Heart right ventricle (tissue), 16 donors: ENCODE results near the gene GRK5. TPM values are rescaled to one million over a fixed set of nuclear protein-coding genes. Genes with fewer than 3 reads are reported as not detected.

Experiments used
- ATAC-seq, 8 donors: fragments of 200-7000 bp; cut with Tn5 transposase; one replicate each; pipeline ENCODE4 v1.9.1; 2020; ENCODE audit warnings: mild to moderate bottlenecking in 8 of 8, moderate library complexity in 8 of 8, moderate number of reproducible peaks in 1 of 8
- DNase-seq, 2 donors: peaks; one replicate each; pipeline ENCODE4 v3.0.0-alpha.2; 2020
- H3K27ac ChIP-seq, 10 donors: fragments of 200-600 bp; sonication (generic) in 2 of 10; one replicate each; pipeline versions ENCODE4 v1.5.0 to v1.8.0; 2020 to 2022; ENCODE audit warnings: mild to moderate bottlenecking in 3 of 10
- H3K27me3 ChIP-seq, 7 donors: fragments of 200-600 bp; one replicate each; pipeline ENCODE4 v1.8.0; 2021 to 2022; ENCODE audit warnings: mild to moderate bottlenecking in 2 of 7
- H3K36me3 ChIP-seq, 9 donors: fragments of 200-600 bp; sonication (generic) in 1 of 9; one replicate each; pipeline versions ENCODE4 v1.5.0 to v1.8.0; 2020 to 2022; ENCODE audit warnings: mild to moderate bottlenecking in 2 of 9
- H3K4me1 ChIP-seq, 9 donors: fragments of 200-600 bp; sonication (generic) in 1 of 9; one replicate each; pipeline versions ENCODE4 v1.5.0 to v1.8.0; 2020 to 2022; ENCODE audit warnings: mild to moderate bottlenecking in 4 of 9
- H3K4me3 ChIP-seq, 10 donors: fragments of 200-600 bp; sonication (generic) in 2 of 10; one replicate each; pipeline versions ENCODE4 v1.5.0 to v1.8.0; 2020 to 2022; ENCODE audit warnings: mild to moderate bottlenecking in 7 of 10, moderate library complexity in 2 of 10
- H3K9me3 ChIP-seq, 11 donors: fragments of 200-600 bp in 10 of 11; sonication (generic) in 2 of 11; one replicate each; pipeline versions ENCODE4 v1.5.0 to v1.8.0; 2013 to 2022; ENCODE audit warnings: mild to moderate bottlenecking in 2 of 11, control low read depth in 1 of 11, moderate library complexity in 1 of 11
- CTCF ChIP-seq, 9 donors: fragments of 200-600 bp; sonication (generic) in 2 of 9; IDR thresholded peaks; one replicate each; pipeline versions ENCODE4 v1.5.0 to v1.8.0; 2021 to 2022; ENCODE audit warnings: antibody characterized with exemption in 9 of 9, mild to moderate bottlenecking in 5 of 9, moderate library complexity in 1 of 9
- WGBS, 2 donors: extraction: QIAGEN DNeasy Blood & Tissue Kit; methylation state at CpG; one replicate each; pipeline ENCODE4 v1.1.7; 2013; ENCODE audit warnings: inconsistent platforms in 1 of 2; 5-methylcytosine and 5-hydroxymethylcytosine counted together
- intact Hi-C, 10 donors: fragments of 100-400 bp; cut with DNase I; formaldehyde crosslinking; loops; one replicate each; pipeline versions ENCODE4 v1.11.1 to v1.14.2; 2022
- polyA plus RNA-seq, 2 donors: library from polyadenylated mRNA; stranded (reverse); fragments of 200-250 nt; gene quantifications; one replicate each; pipeline ENCODE4 v1.2.3, GENCODE V29; 2013
- total RNA-seq, 10 donors: library from RNA; stranded (reverse); fragmentation: NEBNext Ultra II Directional in 3 of 10; extraction: Animal tissue kit (Norgen Biotek cat#: 25700) in 3 of 10; gene quantifications; one replicate each; pipeline versions ENCODE4 v1.2.1 to v1.2.4, GENCODE V29; 2021 to 2023
- donor health status: Arrhythmogenic right ventricular cardiomyopathy.
- donor health status: ischemic (EF 13 %, LVEDD 7.1; RV severe dilation, severe dysfunction).
- donor health status: healthy with polysubstance abuse.
- donor health status: DM: no; HTN: yes; CAD: no.
- donor health status: DM: no; HTN: no; CAD: no.
- donor health status: ischemic (EF 25% LVEDD 6.9; RV normal size, moderate dysfunction).
- donor health status: ischemic (EF 25% LVEDD 5.7; RV mildly dilated, moderate dysfunction).
- donor health status: healthy.
- donor health status: DM: yes; HTN: yes; CAD: no.
- donor health status: Ischemic cardiomyopathy.
- donor health status: ischemic (EF 35%, LVEDD 5.7; RV mildly dilated, moderate dysfunction).
- donor health status: nonischemic (EF 11% LVEDD 7.7; RV severe dilation, severe dysfunction).
- donor health status: DM: yes; HTN: yes; CAD: no.
- donor health status: PGD.
- donor health status: ischemic (EF 29% LVEDD 5.4; RV normal size, mild dysfunction).
- donor health status: nonischemic (EF 23%, LVEDD 6.1; RV moderate dilation, normal function).

GRK5 gene
- total and polyA plus RNA-seq, 12 donors, result 11.8 to 80.5 (median 26.6) TPM

- WGBS, 2 donors, result 70 to 77% methylated on average over 14 of the region's 14 CpGs
- H3K27me3 ChIP-seq, result no peaks in the 10 kb centered on the region
- TF ChIP-seq CTCF (IDR thresholded peaks at IDR 0.05), result no peak
- no peak for DNase-seq
- H3K36me3 ChIP-seq, result no peaks in the 10 kb centered on the region
- intact Hi-C loops, result loop anchor here in 1 of 10 donors (10.0 kb wide), 1 partner anchor 137 kb away; no protein-coding TSS in a partner anchor
- no peak overlapping the region for H3K4me3 ChIP-seq
- H3K4me1 ChIP-seq, result peaks cover 24 to 95% (median 61%) of the 10 kb centered on the region in 9 donors
- no peak for ATAC-seq
- H3K9me3 ChIP-seq, result no peaks in the 10 kb centered on the region
- peak overlapping the region in 6 of 10 donors; percentile 0 to 63 (median 50) for H3K27ac ChIP-seq
These were observed 70.8 kb downstream of the GRK5 start for GRCh38 chr10:119278126-119278709.

GRCh38 chr10:119279441-119279840 lies 72.1 kb downstream of the GRK5 start:
- 82 to 86% methylated on average over 10 of the region's 10 CpGs for WGBS, 2 donors
- intact Hi-C loops, result loop anchor here in 1 of 10 donors (10.0 kb wide), 1 partner anchor 135 kb away; no protein-coding TSS in a partner anchor

GRCh38 chr10:119281581-119282071 lies 74.3 kb downstream of the GRK5 start:
- Histone ChIP-seq H3K36me3 (no peaks in the 10 kb centered on the region), H3K27me3 (no peaks in the 10 kb centered on the region), H3K4me3 (no peak overlapping the region), H3K4me1 (peaks cover 48 to 99% (median 73%) of the 10 kb centered on the region in 9 donors), H3K27ac (peak overlapping the region; percentile 18 to 70 (median 58)), H3K9me3 (no peaks in the 10 kb centered on the region)
- no peak for TF ChIP-seq CTCF (IDR thresholded peaks at IDR 0.05)
- 21 to 28% methylated on average over 13 of the region's 13 CpGs for WGBS, 2 donors
- DNase-seq (peak; percentile 88 to 91), ATAC-seq (peak; percentile 32 to 84 (median 67))
- intact Hi-C loops, result loop anchor here in 3 of 10 donors (5.0 to 10.0 kb wide), 2 partner anchors 56 to 133 kb away; no protein-coding TSS in a partner anchor

More at GRCh38 chr10:119279441-119279840, 72.1 kb downstream of the GRK5 start:
- no peak for TF ChIP-seq CTCF (IDR thresholded peaks at IDR 0.05)
- no peak for DNase-seq
- peaks cover 32 to 95% (median 61%) of the 10 kb centered on the region in 9 donors for H3K4me1 ChIP-seq
- H3K4me3 ChIP-seq, result no peak overlapping the region
- H3K27me3 ChIP-seq, result no peaks in the 10 kb centered on the region
- H3K36me3 ChIP-seq, result no peaks in the 10 kb centered on the region
- H3K27ac ChIP-seq, result peak overlapping the region in 4 of 10 donors; percentile 10 to 63 (median 34)
- no peak for ATAC-seq
- no peaks in the 10 kb centered on the region for H3K9me3 ChIP-seq

- no peak for TF ChIP-seq CTCF (IDR thresholded peaks at IDR 0.05)
- DNase-seq (no peak), ATAC-seq (no peak)
- H3K27me3 ChIP-seq, result no peaks in the 10 kb centered on the region
- intact Hi-C loops, result loop anchor here in 3 of 10 donors (5.0 to 10.0 kb wide), 2 partner anchors 55 to 132 kb away; no protein-coding TSS in a partner anchor
- H3K9me3 ChIP-seq, result no peaks in the 10 kb centered on the region
- H3K27ac ChIP-seq, result peak overlapping the region in 7 of 10 donors; percentile 18 to 70 (median 57)
- H3K36me3 ChIP-seq, result no peaks in the 10 kb centered on the region
- peaks cover 51 to 100% (median 73%) of the 10 kb centered on the region in 9 donors for H3K4me1 ChIP-seq
- no peak overlapping the region for H3K4me3 ChIP-seq
- 90 to 92% methylated on average over 9 of the region's 9 CpGs for WGBS, 2 donors
These were observed 75.1 kb downstream of the GRK5 start for GRCh38 chr10:119282446-119282845.
